ENCODE data around the gene CTSD. TPM values are rescaled to one million over a fixed set of nuclear protein-coding genes. Genes with fewer than 3 reads are reported as not detected.

Gene CTSD
- polyA plus RNA-seq, 1 of the 3 experiments (the other 2 are of a cell fraction), result 187 TPM

DNA sequence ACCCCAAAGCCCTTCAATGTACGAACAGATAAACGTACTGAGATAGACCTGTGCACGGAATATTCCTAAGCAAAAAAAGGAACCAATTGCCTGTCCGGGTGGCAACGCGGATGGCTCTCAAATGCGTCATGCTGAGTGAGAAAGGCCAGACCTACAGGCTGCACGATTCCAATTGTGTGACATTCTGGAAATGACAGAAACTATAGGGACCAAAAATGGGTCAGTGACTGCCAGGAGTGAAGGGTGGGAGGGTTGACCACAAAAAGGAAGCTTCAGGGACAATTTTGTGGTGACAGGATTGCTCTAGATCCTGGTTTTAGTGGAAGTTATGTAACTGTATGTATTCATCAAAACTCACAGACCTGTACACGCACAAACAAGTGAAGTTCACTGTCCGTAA is 47.0 kb upstream of the CTSD start:
- H3K4me2 ChIP-seq, result no peak overlapping the region
- H3K4me1 ChIP-seq (ENCODE audit: control insufficient read depth in 1 of 2, insufficient read depth in 2 of 2, low read depth in 1 of 2, low read length in 1 of 2), result no peaks in the 10 kb centered on the region
- H2AFZ ChIP-seq (ENCODE audit: low read depth), result no peak overlapping the region
- CTCF ChIA-PET, result no interaction called here
- no peaks in the 10 kb centered on the region for H3K9me2 ChIP-seq
- 61% methylated on average over 10 of the region's 10 CpGs for WGBS (ENCODE audit: low lambda C conversion rate)
- no peak for TF ChIP-seq RXRA (IDR thresholded peaks at IDR 0.05; ENCODE audit: borderline replicate concordance, low read depth)
- TF ChIP-seq, protein P1, sequence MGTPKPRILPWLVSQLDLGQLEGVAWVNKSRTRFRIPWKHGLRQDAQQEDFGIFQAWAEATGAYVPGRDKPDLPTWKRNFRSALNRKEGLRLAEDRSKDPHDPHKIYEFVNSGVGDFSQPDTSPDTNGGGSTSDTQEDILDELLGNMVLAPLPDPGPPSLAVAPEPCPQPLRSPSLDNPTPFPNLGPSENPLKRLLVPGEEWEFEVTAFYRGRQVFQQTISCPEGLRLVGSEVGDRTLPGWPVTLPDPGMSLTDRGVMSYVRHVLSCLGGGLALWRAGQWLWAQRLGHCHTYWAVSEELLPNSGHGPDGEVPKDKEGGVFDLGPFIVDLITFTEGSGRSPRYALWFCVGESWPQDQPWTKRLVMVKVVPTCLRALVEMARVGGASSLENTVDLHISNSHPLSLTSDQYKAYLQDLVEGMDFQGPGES (IDR thresholded peaks at IDR 0.05; ENCODE audit: low read depth, low read length), result no peak
- TF ChIP-seq, protein P2, sequence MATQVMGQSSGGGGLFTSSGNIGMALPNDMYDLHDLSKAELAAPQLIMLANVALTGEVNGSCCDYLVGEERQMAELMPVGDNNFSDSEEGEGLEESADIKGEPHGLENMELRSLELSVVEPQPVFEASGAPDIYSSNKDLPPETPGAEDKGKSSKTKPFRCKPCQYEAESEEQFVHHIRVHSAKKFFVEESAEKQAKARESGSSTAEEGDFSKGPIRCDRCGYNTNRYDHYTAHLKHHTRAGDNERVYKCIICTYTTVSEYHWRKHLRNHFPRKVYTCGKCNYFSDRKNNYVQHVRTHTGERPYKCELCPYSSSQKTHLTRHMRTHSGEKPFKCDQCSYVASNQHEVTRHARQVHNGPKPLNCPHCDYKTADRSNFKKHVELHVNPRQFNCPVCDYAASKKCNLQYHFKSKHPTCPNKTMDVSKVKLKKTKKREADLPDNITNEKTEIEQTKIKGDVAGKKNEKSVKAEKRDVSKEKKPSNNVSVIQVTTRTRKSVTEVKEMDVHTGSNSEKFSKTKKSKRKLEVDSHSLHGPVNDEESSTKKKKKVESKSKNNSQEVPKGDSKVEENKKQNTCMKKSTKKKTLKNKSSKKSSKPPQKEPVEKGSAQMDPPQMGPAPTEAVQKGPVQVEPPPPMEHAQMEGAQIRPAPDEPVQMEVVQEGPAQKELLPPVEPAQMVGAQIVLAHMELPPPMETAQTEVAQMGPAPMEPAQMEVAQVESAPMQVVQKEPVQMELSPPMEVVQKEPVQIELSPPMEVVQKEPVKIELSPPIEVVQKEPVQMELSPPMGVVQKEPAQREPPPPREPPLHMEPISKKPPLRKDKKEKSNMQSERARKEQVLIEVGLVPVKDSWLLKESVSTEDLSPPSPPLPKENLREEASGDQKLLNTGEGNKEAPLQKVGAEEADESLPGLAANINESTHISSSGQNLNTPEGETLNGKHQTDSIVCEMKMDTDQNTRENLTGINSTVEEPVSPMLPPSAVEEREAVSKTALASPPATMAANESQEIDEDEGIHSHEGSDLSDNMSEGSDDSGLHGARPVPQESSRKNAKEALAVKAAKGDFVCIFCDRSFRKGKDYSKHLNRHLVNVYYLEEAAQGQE (IDR thresholded peaks at IDR 0.05; ENCODE audit: low read depth, low read length), result no peak
- TF ChIP-seq GATA2 (CRISPR knock-in tag; IDR thresholded peaks at IDR 0.05), result no peak
- TF ChIP-seq EP300 (IDR thresholded peaks at IDR 0.05; ENCODE audit: borderline replicate concordance in 1 of 2, low read depth in 1 of 2, low read length in 1 of 2), result no peak
- TF ChIP-seq GABPA (IDR thresholded peaks at IDR 0.05; ENCODE audit: low read depth), result no peak
- TF ChIP-seq SMC3 (IDR thresholded peaks at IDR 0.05; ENCODE audit: low read depth, low read length), result no peak
- TF ChIP-seq JUND (IDR thresholded peaks at IDR 0.05), result no peak
- TF ChIP-seq RAD21 (IDR thresholded peaks at IDR 0.05; ENCODE audit: low read length), result no peak
- no peak for TF ChIP-seq FOXJ3 (CRISPR knock-in tag; IDR thresholded peaks at IDR 0.05)
- no peak for TF ChIP-seq TEAD4 (IDR thresholded peaks at IDR 0.05; ENCODE audit: borderline replicate concordance, insufficient read depth)
- TF ChIP-seq, protein P3, sequence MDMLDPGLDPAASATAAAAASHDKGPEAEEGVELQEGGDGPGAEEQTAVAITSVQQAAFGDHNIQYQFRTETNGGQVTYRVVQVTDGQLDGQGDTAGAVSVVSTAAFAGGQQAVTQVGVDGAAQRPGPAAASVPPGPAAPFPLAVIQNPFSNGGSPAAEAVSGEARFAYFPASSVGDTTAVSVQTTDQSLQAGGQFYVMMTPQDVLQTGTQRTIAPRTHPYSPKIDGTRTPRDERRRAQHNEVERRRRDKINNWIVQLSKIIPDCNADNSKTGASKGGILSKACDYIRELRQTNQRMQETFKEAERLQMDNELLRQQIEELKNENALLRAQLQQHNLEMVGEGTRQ (IDR thresholded peaks at IDR 0.05; ENCODE audit: borderline replicate concordance, low read depth, low read length), result no peak
- TF ChIP-seq FOSL2 (IDR thresholded peaks at IDR 0.05; ENCODE audit: borderline replicate concordance, low read depth), result no peak
- TF ChIP-seq CHD2 (IDR thresholded peaks at IDR 0.05; ENCODE audit: low read length, partially characterized antibody), result no peak
- no peak overlapping the region for H3K27ac ChIP-seq (ENCODE audit: low read depth in 2 of 2, low read length in 1 of 2)
- no peaks in the 10 kb centered on the region; the same call in 1 of the 2 replicates for H3K27me3 ChIP-seq (ENCODE audit: insufficient read depth)
- H3F3A ChIP-seq (replicated peaks; ENCODE audit: insufficient read depth), result no peaks in the 10 kb centered on the region
- H3K9me3 ChIP-seq, result no peaks in the 10 kb centered on the region
- H3K36me3 ChIP-seq (replicated peaks in 1 of 2; ENCODE audit: control insufficient read depth in 1 of 2, insufficient read depth in 2 of 2, low read length in 1 of 2), result no peaks in the 10 kb centered on the region
- H4K20me1 ChIP-seq (ENCODE audit: insufficient read depth), result no peaks in the 10 kb centered on the region
- no peaks in the 10 kb centered on the region for H3K79me2 ChIP-seq (ENCODE audit: insufficient read depth)
- no peak for DNase-seq
- POLR2A ChIA-PET, result no interaction called here
- no peak overlapping the region for H3K4me3 ChIP-seq (ENCODE audit: low read depth in 2 of 2, low read length in 1 of 2)
- no peak overlapping the region for H3K9ac ChIP-seq
